ENCODE data around the gene SIAE. TPM values are rescaled to one million over a fixed set of nuclear protein-coding genes. Genes with fewer than 3 reads are reported as not detected.
A peak's percentile ranks its signal among the peaks of the same experiment; 100 is the strongest.

Gene SIAE
- total RNA-seq, 4 donors from 2014 or later = 6.6 to 8.9 (median 7.7) TPM

- Histone ChIP-seq H3K27me3 (no peaks in the 10 kb centered on the region), H3K9me3 (no peaks in the 10 kb centered on the region), H3K4me1 (peaks cover 28% of the 10 kb centered on the region), H3K36me3 (peaks cover 33% of the 10 kb centered on the region), H3K27ac (no peak overlapping the region), H3K4me3 (no peak overlapping the region)
- DNase-seq (ENCODE audit: low spot score in 2 of 2) = no peak
- WGBS = 92% methylated on average over 3 of the region's 3 CpGs
- TF ChIP-seq POLR2A (IDR thresholded peaks at IDR 0.05) (no peak), POLR2AphosphoS5 (IDR thresholded peaks at IDR 0.05) (no peak)
Measured at GRCh38 chr11:124625504-124626168, 47.9 kb downstream of the SIAE start.

- DNase-seq (ENCODE audit: low spot score in 2 of 2) = no peak
- no peak for TF ChIP-seq EP300 (IDR thresholded peaks at IDR 0.05)
- TF ChIP-seq POLR2AphosphoS5 (IDR thresholded peaks at IDR 0.05) = no peak
- no peak for TF ChIP-seq CTCF (IDR thresholded peaks at IDR 0.05)
- no peak for TF ChIP-seq POLR2A (IDR thresholded peaks at IDR 0.05)
- peaks cover 30% of the 10 kb centered on the region for H3K36me3 ChIP-seq
- H3K27me3 ChIP-seq = peaks cover 6% of the 10 kb centered on the region
- no peak overlapping the region for H3K27ac ChIP-seq
- H3K9me3 ChIP-seq = no peaks in the 10 kb centered on the region
- peaks cover 28% of the 10 kb centered on the region for H3K4me1 ChIP-seq
- peak overlapping the region; percentile 98 for H3K4me3 ChIP-seq
- WGBS = 37% methylated on average over 4 of the region's 4 CpGs
Measured at GRCh38 chr11:124623861-124624525, 49.5 kb downstream of the SIAE start.

GRCh38 chr11:124622531-124623451 lies 50.7 kb downstream of the SIAE start, which contains the start of gene TBRG1:
TSS of gene TBRG1 (plus strand) at chr11:124622864. CDS start at chr11:124623084, 220 bp downstream.
- TF ChIP-seq POLR2A (IDR thresholded peaks at IDR 0.05) (peak; percentile 42 to 91), EP300 (IDR thresholded peaks at IDR 0.05) (no peak), POLR2AphosphoS5 (IDR thresholded peaks at IDR 0.05) (peak; percentile 50 to 65 (median 50))
- no peaks in the 10 kb centered on the region for H3K9me3 ChIP-seq
- H3K27me3 ChIP-seq = peaks cover 6% of the 10 kb centered on the region
- H3K4me3 ChIP-seq = peak within 1 kb of the TSS; percentile 98
- H3K36me3 ChIP-seq = peaks cover 23% of the 10 kb centered on the region
- WGBS = under 1% methylated on average over 48 of the region's 57 CpGs
- H3K4me1 ChIP-seq = peaks cover 28% of the 10 kb centered on the region
- peak; percentile 94 to 95 for DNase-seq (ENCODE audit: low spot score in 2 of 2)
- peak within 1 kb of the TSS; percentile 94 for H3K27ac ChIP-seq

- Histone ChIP-seq H3K27ac (no peak overlapping the region), H3K27me3 (peaks cover 22% of the 10 kb centered on the region), H3K4me3 (no peak overlapping the region), H3K4me1 (peaks cover 13% of the 10 kb centered on the region), H3K9me3 (no peaks in the 10 kb centered on the region), H3K36me3 (no peaks in the 10 kb centered on the region)
- DNase-seq (ENCODE audit: low spot score in 2 of 2) = no peak
- TF ChIP-seq EP300 (IDR thresholded peaks at IDR 0.05) = no peak
- TF ChIP-seq CTCF (IDR thresholded peaks at IDR 0.05) = no peak
- no peak for TF ChIP-seq POLR2A (IDR thresholded peaks at IDR 0.05)
- no peak for TF ChIP-seq POLR2AphosphoS5 (IDR thresholded peaks at IDR 0.05)
- WGBS = 76% methylated on average over 5 of the region's 5 CpGs
Measured at GRCh38 chr11:124618863-124619262, 54.7 kb downstream of the SIAE start.

GRCh38 chr11:124612567-124613246 lies 60.8 kb downstream of the SIAE start:
- Histone ChIP-seq H3K27me3 (peaks cover 25% of the 10 kb centered on the region), H3K27ac (no peak overlapping the region), H3K36me3 (no peaks in the 10 kb centered on the region), H3K4me1 (no peaks in the 10 kb centered on the region), H3K4me3 (no peak overlapping the region), H3K9me3 (no peaks in the 10 kb centered on the region)
- DNase-seq (ENCODE audit: low spot score in 2 of 2) = no peak
- TF ChIP-seq CTCF (IDR thresholded peaks at IDR 0.05) = no peak
- no peak for TF ChIP-seq EP300 (IDR thresholded peaks at IDR 0.05)
- TF ChIP-seq POLR2AphosphoS5 (IDR thresholded peaks at IDR 0.05) = no peak
- TF ChIP-seq POLR2A (IDR thresholded peaks at IDR 0.05) = no peak
- 74% methylated on average over 8 of the region's 10 CpGs for WGBS

All from suprapubic skin (tissue), 4 donors.